Vagina (tissue), 2 donors: ENCODE data around the gene PXK. TPM values are rescaled to one million over a fixed set of nuclear protein-coding genes. Genes with fewer than 3 reads are reported as not detected.

Experiments used
- DNase-seq, 2 donors: peaks; one replicate each; pipeline ENCODE4 v3.0.0-alpha.2; 2017; ENCODE audit errors: extremely low spot score in 2 of 2
- H3K27ac ChIP-seq: fragments of 200-600 bp; sonication (generic); one replicate; pipeline ENCODE4 v1.5.1; 2019
- H3K27me3 ChIP-seq: fragments of 200-600 bp; sonication (generic); one replicate; pipeline ENCODE4 v1.5.1; 2019
- H3K36me3 ChIP-seq, 2 donors: fragments of 200-600 bp; sonication (generic); one replicate each; pipeline ENCODE4 v1.5.1; 2017 to 2019
- H3K4me1 ChIP-seq: fragments of 200-600 bp; sonication (generic); one replicate; pipeline ENCODE4 v1.5.1; 2019
- H3K4me3 ChIP-seq, 2 donors: fragments of 200-600 bp; sonication (generic); 1 replicate in 1 of 2; 2 replicates in 1 of 2; pipeline ENCODE4 v1.5.1; 2016 to 2019
- H3K9me3 ChIP-seq: fragments of 200-600 bp; sonication (generic); one replicate; pipeline ENCODE4 v1.5.1; 2019
- CTCF ChIP-seq, 3 experiments: fragments of 450-650 bp in 2 of 3; fragments of 200-600 bp in 1 of 3; sonication (generic) in 1 of 3; IDR thresholded peaks; one replicate each; pipeline ENCODE4 v1.5.1; 2017 to 2019; ENCODE audit warnings: antibody characterized with exemption in 3 of 3, mild to moderate bottlenecking in 2 of 3, moderate library complexity in 2 of 3
- POLR2A ChIP-seq, 2 donors: fragments of 450-650 bp; IDR thresholded peaks; one replicate each; pipeline ENCODE4 v1.6.1; 2017; ENCODE audit warnings: antibody characterized with exemption in 2 of 2, mild to moderate bottlenecking in 2 of 2, moderate library complexity in 2 of 2
- POLR2AphosphoS5 ChIP-seq, 2 donors: sonication (generic); formaldehyde crosslinking; IDR thresholded peaks; one replicate each; pipeline ENCODE4 v1.9.0; 2017; ENCODE audit warnings: antibody characterized with exemption in 2 of 2, mild to moderate bottlenecking in 2 of 2, low read depth in 1 of 2; ENCODE audit not compliant: insufficient read depth in 1 of 2
- intact Hi-C: fragments of 100-400 bp; cut with DNase I; formaldehyde crosslinking; loops from one replicate; pipeline ENCODE4 v1.15.1; 2023
- total RNA-seq: library from RNA; depleted of rRNA; stranded (reverse); fragments of >200 nt; gene quantifications from one replicate; pipeline ENCODE4 v1.2.3, GENCODE V29; 2016

The PXK gene
- total RNA-seq, 1 donor from 2014 or later, result 59.9 TPM

- no peak overlapping the region for H3K27ac ChIP-seq
- TF ChIP-seq POLR2AphosphoS5 (IDR thresholded peaks at IDR 0.05; ENCODE audit: insufficient read depth in 1 of 2, low read depth in 1 of 2) (no peak), CTCF (IDR thresholded peaks at IDR 0.05) (no peak), POLR2A (IDR thresholded peaks at IDR 0.05) (no peak)
These were observed 8.0 kb downstream of the PXK start for GRCh38 chr3:58340594-58341244.

GRCh38 chr3:58341376-58341775, 8.7 kb downstream of the PXK start:
- Histone ChIP-seq H3K4me3 (no peak overlapping the region), H3K36me3 (no peaks in the 10 kb centered on the region), H3K9me3 (no peaks in the 10 kb centered on the region), H3K4me1 (peaks cover 78% of the 10 kb centered on the region), H3K27ac (no peak overlapping the region), H3K27me3 (no peaks in the 10 kb centered on the region)
- intact Hi-C loops, result no loop called here
- TF ChIP-seq CTCF (IDR thresholded peaks at IDR 0.05) (no peak), POLR2AphosphoS5 (IDR thresholded peaks at IDR 0.05; ENCODE audit: insufficient read depth in 1 of 2, low read depth in 1 of 2) (no peak), POLR2A (IDR thresholded peaks at IDR 0.05) (no peak)
- no peak for DNase-seq

More at GRCh38 chr3:58340594-58341244, 8.0 kb downstream of the PXK start:
- intact Hi-C loops, result no loop called here
- Histone ChIP-seq H3K36me3 (no peaks in the 10 kb centered on the region), H3K9me3 (no peaks in the 10 kb centered on the region), H3K4me3 (no peak overlapping the region), H3K4me1 (peaks cover 78% of the 10 kb centered on the region), H3K27me3 (no peaks in the 10 kb centered on the region)
- no peak for DNase-seq

- H3K4me1 ChIP-seq, result peaks cover 74% of the 10 kb centered on the region
- no peak overlapping the region for H3K27ac ChIP-seq
- no peak for TF ChIP-seq POLR2AphosphoS5 (IDR thresholded peaks at IDR 0.05; ENCODE audit: insufficient read depth in 1 of 2, low read depth in 1 of 2)
- no peak for TF ChIP-seq CTCF (IDR thresholded peaks at IDR 0.05)
- TF ChIP-seq POLR2A (IDR thresholded peaks at IDR 0.05), result no peak
- H3K27me3 ChIP-seq, result no peaks in the 10 kb centered on the region
- no peak overlapping the region for H3K4me3 ChIP-seq
- no peak for DNase-seq
- intact Hi-C loops, result no loop called here
- no peaks in the 10 kb centered on the region for H3K9me3 ChIP-seq
- H3K36me3 ChIP-seq, result no peaks in the 10 kb centered on the region
These were observed 10.0 kb downstream of the PXK start for GRCh38 chr3:58342676-58343075.

GRCh38 chr3:58345457-58345856, 12.8 kb downstream of the PXK start:
- no peak overlapping the region for H3K27ac ChIP-seq
- intact Hi-C loops, result no loop called here
- peaks cover 74% of the 10 kb centered on the region for H3K4me1 ChIP-seq
- no peak overlapping the region for H3K4me3 ChIP-seq
- TF ChIP-seq CTCF (IDR thresholded peaks at IDR 0.05) (no peak), POLR2AphosphoS5 (IDR thresholded peaks at IDR 0.05; ENCODE audit: insufficient read depth in 1 of 2, low read depth in 1 of 2) (no peak), POLR2A (IDR thresholded peaks at IDR 0.05) (no peak)
- no peaks in the 10 kb centered on the region for H3K36me3 ChIP-seq
- DNase-seq, result no peak
- H3K9me3 ChIP-seq, result no peaks in the 10 kb centered on the region
- H3K27me3 ChIP-seq, result no peaks in the 10 kb centered on the region

GRCh38 chr3:58346368-58346767, 13.7 kb downstream of the PXK start:
- intact Hi-C loops, result no loop called here
- Histone ChIP-seq H3K4me3 (no peak overlapping the region), H3K27me3 (no peaks in the 10 kb centered on the region), H3K9me3 (no peaks in the 10 kb centered on the region), H3K4me1 (peaks cover 72% of the 10 kb centered on the region), H3K36me3 (no peaks in the 10 kb centered on the region), H3K27ac (no peak overlapping the region)
- TF ChIP-seq CTCF (IDR thresholded peaks at IDR 0.05), result no peak
- TF ChIP-seq POLR2AphosphoS5 (IDR thresholded peaks at IDR 0.05; ENCODE audit: insufficient read depth in 1 of 2, low read depth in 1 of 2), result no peak
- TF ChIP-seq POLR2A (IDR thresholded peaks at IDR 0.05), result no peak
- no peak for DNase-seq
